Tibial artery (tissue), 4 donors: ENCODE measurements around the gene VSIR.

Experiments
- DNase-seq, 2 donors: peaks; one replicate each; pipeline ENCODE4 v3.0.0-alpha.2; 2019
- H3K27ac ChIP-seq, 2 donors: fragments of 200-600 bp; sonication (generic) in 1 of 2; 1 replicate in 1 of 2; 2 replicates in 1 of 2; pipeline ENCODE4 v1.5.1; 2018 to 2019; ENCODE audit warnings: mild to moderate bottlenecking in 1 of 2
- H3K27me3 ChIP-seq, 2 donors: fragments of 200-600 bp; sonication (generic) in 1 of 2; one replicate each; pipeline versions ENCODE4 v1.5.1 to v1.6.0; 2016 to 2019
- H3K36me3 ChIP-seq, 3 donors: fragments of 200-600 bp; sonication (generic) in 2 of 3; one replicate each; pipeline ENCODE4 v1.5.1; 2016 to 2019; ENCODE audit warnings: mild to moderate bottlenecking in 2 of 3
- H3K4me1 ChIP-seq, 4 donors: fragments of 200-600 bp; sonication (generic) in 2 of 4; 1 replicate in 3 of 4; 2 replicates in 1 of 4; pipeline ENCODE4 v1.5.1; 2016 to 2019
- H3K4me3 ChIP-seq, 2 donors: fragments of 200-600 bp; sonication (generic) in 1 of 2; 1 replicate in 1 of 2; 2 replicates in 1 of 2; pipeline ENCODE4 v1.5.1; 2018 to 2019; ENCODE audit warnings: mild to moderate bottlenecking in 2 of 2
- H3K9me3 ChIP-seq, 3 donors: fragments of 200-600 bp; sonication (generic) in 1 of 3; one replicate each; pipeline ENCODE4 v1.5.1; 2016 to 2019
- intact Hi-C: fragments of 100-400 bp; cut with DNase I; formaldehyde crosslinking; loops from one replicate; pipeline ENCODE4 v1.15.0; 2023; ENCODE audit warnings: low total_unique reads
- TF ChIP-seq, protein P1 (sequence below), 2 experiments: fragments of 200-600 bp in 1 of 2; fragments of 450-650 bp in 1 of 2; IDR thresholded peaks; one replicate each; pipeline ENCODE4 v1.5.1; 2017 to 2019; ENCODE audit warnings: antibody characterized with exemption in 2 of 2, mild to moderate bottlenecking in 1 of 2, moderate library complexity in 1 of 2

The VSIR gene

DNA sequence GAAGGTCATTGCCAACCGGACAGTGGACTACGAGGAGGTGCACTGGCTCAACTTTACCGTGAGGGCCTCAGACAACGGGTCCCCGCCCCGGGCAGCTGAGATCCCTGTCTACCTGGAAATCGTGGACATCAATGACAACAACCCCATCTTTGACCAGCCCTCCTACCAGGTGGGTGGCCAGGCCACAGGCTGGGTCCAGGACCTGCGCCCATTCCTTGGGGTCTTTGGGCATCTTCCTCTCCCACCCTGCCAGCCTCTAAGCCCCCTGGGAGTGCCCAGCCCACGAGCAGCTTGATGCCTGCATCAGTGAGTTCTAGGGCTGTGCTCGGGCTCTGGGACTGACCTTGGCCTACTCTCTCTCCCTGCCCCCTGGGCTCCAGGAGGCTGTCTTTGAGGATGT is 25.8 kb upstream of the VSIR start:
- no peaks in the 10 kb centered on the region for H3K36me3 ChIP-seq
- TF ChIP-seq, protein P1, sequence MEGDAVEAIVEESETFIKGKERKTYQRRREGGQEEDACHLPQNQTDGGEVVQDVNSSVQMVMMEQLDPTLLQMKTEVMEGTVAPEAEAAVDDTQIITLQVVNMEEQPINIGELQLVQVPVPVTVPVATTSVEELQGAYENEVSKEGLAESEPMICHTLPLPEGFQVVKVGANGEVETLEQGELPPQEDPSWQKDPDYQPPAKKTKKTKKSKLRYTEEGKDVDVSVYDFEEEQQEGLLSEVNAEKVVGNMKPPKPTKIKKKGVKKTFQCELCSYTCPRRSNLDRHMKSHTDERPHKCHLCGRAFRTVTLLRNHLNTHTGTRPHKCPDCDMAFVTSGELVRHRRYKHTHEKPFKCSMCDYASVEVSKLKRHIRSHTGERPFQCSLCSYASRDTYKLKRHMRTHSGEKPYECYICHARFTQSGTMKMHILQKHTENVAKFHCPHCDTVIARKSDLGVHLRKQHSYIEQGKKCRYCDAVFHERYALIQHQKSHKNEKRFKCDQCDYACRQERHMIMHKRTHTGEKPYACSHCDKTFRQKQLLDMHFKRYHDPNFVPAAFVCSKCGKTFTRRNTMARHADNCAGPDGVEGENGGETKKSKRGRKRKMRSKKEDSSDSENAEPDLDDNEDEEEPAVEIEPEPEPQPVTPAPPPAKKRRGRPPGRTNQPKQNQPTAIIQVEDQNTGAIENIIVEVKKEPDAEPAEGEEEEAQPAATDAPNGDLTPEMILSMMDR (IDR thresholded peaks at IDR 0.05) = no peak

DNA sequence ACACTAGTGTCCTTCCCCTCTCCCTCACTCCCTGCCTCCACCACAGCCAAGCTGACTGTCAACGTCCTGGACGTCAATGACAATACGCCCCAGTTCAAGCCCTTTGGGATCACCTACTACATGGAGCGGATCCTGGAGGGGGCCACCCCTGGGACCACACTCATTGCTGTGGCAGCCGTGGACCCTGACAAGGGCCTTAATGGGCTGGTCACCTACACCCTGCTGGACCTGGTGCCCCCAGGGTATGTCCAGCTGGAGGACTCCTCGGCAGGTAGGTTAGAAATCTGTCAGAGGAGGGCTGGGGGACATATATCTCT is 24.9 kb upstream of the VSIR start:
- Histone ChIP-seq H3K27ac (no peak overlapping the region), H3K4me3 (no peak overlapping the region), H3K9me3 (no peaks in the 10 kb centered on the region), H3K27me3 (peaks cover 0 to 3% of the 10 kb centered on the region in 2 donors), H3K4me1 (no peaks in the 10 kb centered on the region), H3K36me3 (no peaks in the 10 kb centered on the region)
- intact Hi-C loops = no loop called here
- TF ChIP-seq, protein P1 (IDR thresholded peaks at IDR 0.05) = no peak
- DNase-seq = no peak

More for the DNA sequence above, 25.8 kb upstream of the VSIR start:
- H3K4me1 ChIP-seq = no peaks in the 10 kb centered on the region
- H3K9me3 ChIP-seq = no peaks in the 10 kb centered on the region
- H3K4me3 ChIP-seq = no peak overlapping the region
- intact Hi-C loops = no loop called here
- H3K27ac ChIP-seq = no peak overlapping the region
- H3K27me3 ChIP-seq = peaks cover 0 to 3% of the 10 kb centered on the region in 2 donors
- DNase-seq = no peak

DNA sequence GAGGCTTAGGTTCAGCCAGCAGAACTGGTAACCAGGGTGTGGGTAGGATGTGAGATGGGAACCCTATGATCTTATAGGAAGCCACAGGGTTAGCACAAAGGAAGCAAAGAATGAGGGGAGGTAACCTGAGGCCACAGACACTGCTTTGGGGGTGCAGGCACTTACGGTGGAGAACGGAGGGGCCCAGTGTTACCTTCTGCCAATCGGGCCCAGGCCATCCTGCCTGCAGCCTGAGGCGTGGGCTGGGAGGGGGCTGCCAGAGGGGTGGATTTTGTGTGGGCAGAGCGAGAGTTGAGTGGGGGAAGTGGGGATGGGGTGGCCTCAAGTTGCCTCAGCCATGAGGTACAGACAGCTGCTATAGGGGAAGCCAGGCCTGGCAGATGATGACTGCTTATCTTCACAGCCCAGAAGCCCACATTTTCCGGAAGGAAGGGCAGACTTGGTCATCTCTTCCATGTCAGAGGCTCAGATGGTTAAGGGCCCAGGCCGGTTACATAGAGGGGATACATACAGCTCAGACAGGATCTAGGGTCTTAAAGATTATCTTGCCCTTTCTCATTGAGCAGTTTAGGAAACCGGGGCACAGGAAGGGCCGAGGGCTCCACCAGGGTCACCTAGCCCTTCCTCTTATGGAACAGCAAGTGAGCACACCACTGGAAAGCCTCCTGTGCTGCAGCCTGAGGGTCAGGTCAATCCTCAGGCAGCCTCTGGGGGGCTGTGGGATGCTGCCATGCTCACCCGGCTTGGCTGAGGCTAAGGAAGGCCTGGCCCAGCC is 24.4 kb upstream of the VSIR start:
- Histone ChIP-seq H3K4me3 (no peak overlapping the region), H3K9me3 (no peaks in the 10 kb centered on the region), H3K36me3 (no peaks in the 10 kb centered on the region), H3K27me3 (peaks cover 0 to 3% of the 10 kb centered on the region in 2 donors), H3K4me1 (no peaks in the 10 kb centered on the region), H3K27ac (no peak overlapping the region)
- intact Hi-C loops = no loop called here
- TF ChIP-seq, protein P1 (IDR thresholded peaks at IDR 0.05) = no peak
- no peak for DNase-seq

DNA sequence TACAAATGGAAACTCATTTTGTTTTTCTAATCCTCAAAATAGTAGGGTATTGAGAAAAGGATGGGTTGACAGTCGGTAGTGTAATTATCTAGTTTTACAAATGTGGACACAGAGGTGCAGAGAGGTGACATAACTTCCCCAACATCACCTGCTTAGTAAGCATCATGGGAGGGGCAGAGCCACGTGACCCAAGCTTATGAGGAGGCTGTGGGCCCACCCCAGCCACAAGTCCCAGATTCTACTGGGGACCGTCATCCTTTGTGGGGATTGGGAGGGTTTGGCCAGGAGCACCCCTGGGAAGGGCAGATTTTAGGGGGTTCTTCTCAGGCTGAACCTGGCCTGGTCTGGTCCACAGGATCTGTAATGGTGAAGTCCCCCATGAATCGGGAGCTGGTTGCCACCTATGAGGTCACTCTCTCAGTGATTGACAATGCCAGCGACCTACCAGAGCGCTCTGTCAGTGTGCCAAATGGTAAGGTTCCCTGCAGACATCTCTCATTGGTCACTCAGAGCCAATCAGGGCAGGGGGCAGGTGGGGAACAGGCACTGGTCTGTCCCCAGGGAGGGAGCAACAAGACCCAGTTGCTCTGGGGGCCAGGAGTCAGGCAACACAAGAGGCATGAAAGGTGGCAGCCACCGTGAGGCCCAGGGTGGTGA is 23.6 kb upstream of the VSIR start:
- no peak overlapping the region for H3K27ac ChIP-seq
- intact Hi-C loops = no loop called here

DNA sequence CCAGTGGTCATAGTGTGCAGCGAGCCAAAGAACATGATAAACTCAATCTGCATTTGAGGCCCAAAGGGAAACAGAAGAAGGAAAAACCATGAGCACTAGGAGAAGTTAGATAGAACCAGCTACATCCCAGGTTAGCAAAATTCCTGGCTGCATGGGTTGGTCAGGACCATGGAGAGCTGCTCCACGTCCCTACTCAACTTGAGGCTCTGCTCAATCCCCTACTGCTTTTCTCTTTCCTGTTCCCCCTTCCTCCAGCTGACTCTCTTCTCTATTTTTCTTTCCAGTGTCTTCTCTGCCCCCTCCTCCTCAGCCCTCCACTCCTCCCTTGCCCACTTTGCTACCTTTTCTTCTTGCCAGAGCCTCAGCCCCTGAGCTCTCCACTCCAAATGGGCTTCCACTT is 21.9 kb upstream of the VSIR start:
- Histone ChIP-seq H3K36me3 (no peaks in the 10 kb centered on the region), H3K4me3 (no peak overlapping the region), H3K27me3 (peaks cover 0 to 9% of the 10 kb centered on the region in 2 donors), H3K4me1 (no peaks in the 10 kb centered on the region), H3K27ac (no peak overlapping the region), H3K9me3 (no peaks in the 10 kb centered on the region)
- TF ChIP-seq, protein P1 (IDR thresholded peaks at IDR 0.05) = no peak
- intact Hi-C loops = no loop called here
- DNase-seq = no peak

More for the DNA sequence above, 23.6 kb upstream of the VSIR start:
- no peaks in the 10 kb centered on the region for H3K9me3 ChIP-seq
- DNase-seq = no peak
- no peaks in the 10 kb centered on the region for H3K4me1 ChIP-seq
- peaks cover 0 to 3% of the 10 kb centered on the region in 2 donors for H3K27me3 ChIP-seq
- H3K36me3 ChIP-seq = no peaks in the 10 kb centered on the region
- H3K4me3 ChIP-seq = no peak overlapping the region
- TF ChIP-seq, protein P1 (IDR thresholded peaks at IDR 0.05) = no peak
